Measurements from ENCODE around the gene GRM7. TPM values are rescaled to one million over a fixed set of nuclear protein-coding genes. Genes with fewer than 3 reads are reported as not detected.

GRM7 gene
- total RNA-seq, 2 experiments from 2014 or later, result not detected

GRCh38 chr3:7568526-7569184, 707.7 kb downstream of the GRM7 start:
- Mint-ChIP-seq H3K4me1 (no peaks in the 10 kb centered on the region), H3K4me3 (no peak overlapping the region), H3K27me3 (no peaks in the 10 kb centered on the region), H3K9me3 (peaks cover 5% of the 10 kb centered on the region), H3K27ac (no peak overlapping the region), H3K36me3 (no peaks in the 10 kb centered on the region)
- DNase-seq, result no peak

GRCh38 chr3:7573330-7573729, 712.4 kb downstream of the GRM7 start:
- DNase-seq, result no peak

GRCh38 chr3:7574435-7574834, 713.5 kb downstream of the GRM7 start:
- Mint-ChIP-seq H3K27me3 (no peaks in the 10 kb centered on the region), H3K9me3 (peaks cover 5% of the 10 kb centered on the region), H3K27ac (no peak overlapping the region), H3K4me3 (no peak overlapping the region), H3K4me1 (no peaks in the 10 kb centered on the region), H3K36me3 (no peaks in the 10 kb centered on the region)
- DNase-seq, result no peak

More at GRCh38 chr3:7573330-7573729, 712.4 kb downstream of the GRM7 start:
- no peaks in the 10 kb centered on the region for H3K4me1 Mint-ChIP-seq
- no peak overlapping the region for H3K4me3 Mint-ChIP-seq
- no peaks in the 10 kb centered on the region for H3K36me3 Mint-ChIP-seq
- H3K27ac Mint-ChIP-seq, result no peak overlapping the region
- no peaks in the 10 kb centered on the region for H3K27me3 Mint-ChIP-seq
- H3K9me3 Mint-ChIP-seq, result peaks cover 5% of the 10 kb centered on the region

GRCh38 chr3:7576071-7576470, 715.2 kb downstream of the GRM7 start:
- H3K4me1 Mint-ChIP-seq, result no peaks in the 10 kb centered on the region
- H3K9me3 Mint-ChIP-seq, result peaks cover 5% of the 10 kb centered on the region
- no peak overlapping the region for H3K27ac Mint-ChIP-seq
- no peak for DNase-seq
- H3K4me3 Mint-ChIP-seq, result no peak overlapping the region
- no peaks in the 10 kb centered on the region for H3K27me3 Mint-ChIP-seq
- H3K36me3 Mint-ChIP-seq, result no peaks in the 10 kb centered on the region

GRCh38 chr3:7576506-7576905, 715.6 kb downstream of the GRM7 start:
- Mint-ChIP-seq H3K27ac (no peak overlapping the region), H3K9me3 (peaks cover 2% of the 10 kb centered on the region), H3K27me3 (no peaks in the 10 kb centered on the region), H3K4me3 (no peak overlapping the region), H3K36me3 (no peaks in the 10 kb centered on the region), H3K4me1 (no peaks in the 10 kb centered on the region)
- no peak for DNase-seq

GRCh38 chr3:7577513-7577912, 716.6 kb downstream of the GRM7 start:
- no peak for DNase-seq
- Mint-ChIP-seq H3K27me3 (no peaks in the 10 kb centered on the region), H3K36me3 (no peaks in the 10 kb centered on the region), H3K4me3 (no peak overlapping the region), H3K9me3 (no peaks in the 10 kb centered on the region), H3K4me1 (no peaks in the 10 kb centered on the region), H3K27ac (no peak overlapping the region)

GRCh38 chr3:7581831-7582230, 720.9 kb downstream of the GRM7 start:
- Mint-ChIP-seq H3K9me3 (no peaks in the 10 kb centered on the region), H3K36me3 (no peaks in the 10 kb centered on the region), H3K27ac (no peak overlapping the region), H3K4me1 (no peaks in the 10 kb centered on the region), H3K4me3 (no peak overlapping the region), H3K27me3 (no peaks in the 10 kb centered on the region)
- DNase-seq, result no peak

- Mint-ChIP-seq H3K4me1 (no peaks in the 10 kb centered on the region), H3K36me3 (no peaks in the 10 kb centered on the region), H3K9me3 (no peaks in the 10 kb centered on the region), H3K27ac (no peak overlapping the region), H3K27me3 (no peaks in the 10 kb centered on the region), H3K4me3 (no peak overlapping the region)
- DNase-seq, result no peak
Observed at GRCh38 chr3:7585052-7585451, 724.1 kb downstream of the GRM7 start.

GRCh38 chr3:7588236-7588635, 727.3 kb downstream of the GRM7 start:
- no peak for DNase-seq
- H3K27me3 Mint-ChIP-seq, result peaks cover 4% of the 10 kb centered on the region
- H3K27ac Mint-ChIP-seq, result no peak overlapping the region
- no peaks in the 10 kb centered on the region for H3K4me1 Mint-ChIP-seq
- no peaks in the 10 kb centered on the region for H3K36me3 Mint-ChIP-seq
- no peaks in the 10 kb centered on the region for H3K9me3 Mint-ChIP-seq
- no peak overlapping the region for H3K4me3 Mint-ChIP-seq

GRCh38 chr3:7589526-7589925, 728.6 kb downstream of the GRM7 start:
- H3K27me3 Mint-ChIP-seq, result peaks cover 4% of the 10 kb centered on the region

GRCh38 chr3:7602297-7602696, 741.4 kb downstream of the GRM7 start:
- Mint-ChIP-seq H3K27ac (no peak overlapping the region), H3K4me1 (no peaks in the 10 kb centered on the region)

More at GRCh38 chr3:7589526-7589925, 728.6 kb downstream of the GRM7 start:
- no peaks in the 10 kb centered on the region for H3K4me1 Mint-ChIP-seq
- no peak for DNase-seq
- H3K36me3 Mint-ChIP-seq, result no peaks in the 10 kb centered on the region
- no peaks in the 10 kb centered on the region for H3K9me3 Mint-ChIP-seq
- H3K4me3 Mint-ChIP-seq, result no peak overlapping the region
- H3K27ac Mint-ChIP-seq, result no peak overlapping the region

GRCh38 chr3:7607083-7607482, 746.2 kb downstream of the GRM7 start:
- H3K36me3 Mint-ChIP-seq, result no peaks in the 10 kb centered on the region

More at GRCh38 chr3:7602297-7602696, 741.4 kb downstream of the GRM7 start:
- no peaks in the 10 kb centered on the region for H3K9me3 Mint-ChIP-seq
- H3K4me3 Mint-ChIP-seq, result no peak overlapping the region
- no peak for DNase-seq
- H3K36me3 Mint-ChIP-seq, result no peaks in the 10 kb centered on the region
- no peaks in the 10 kb centered on the region for H3K27me3 Mint-ChIP-seq

GRCh38 chr3:7607676-7608075, 746.8 kb downstream of the GRM7 start:
- DNase-seq, result no peak
- Mint-ChIP-seq H3K4me3 (no peak overlapping the region), H3K9me3 (peaks cover 2% of the 10 kb centered on the region), H3K4me1 (no peaks in the 10 kb centered on the region), H3K27ac (no peak overlapping the region), H3K27me3 (no peaks in the 10 kb centered on the region), H3K36me3 (no peaks in the 10 kb centered on the region)

More at GRCh38 chr3:7607083-7607482, 746.2 kb downstream of the GRM7 start:
- DNase-seq, result no peak
- no peaks in the 10 kb centered on the region for H3K27me3 Mint-ChIP-seq
- H3K4me1 Mint-ChIP-seq, result no peaks in the 10 kb centered on the region
- H3K9me3 Mint-ChIP-seq, result peaks cover 2% of the 10 kb centered on the region
- H3K27ac Mint-ChIP-seq, result no peak overlapping the region
- no peak overlapping the region for H3K4me3 Mint-ChIP-seq

GRCh38 chr3:7610634-7611033, 749.7 kb downstream of the GRM7 start:
- Mint-ChIP-seq H3K27ac (no peak overlapping the region), H3K4me3 (no peak overlapping the region), H3K36me3 (no peaks in the 10 kb centered on the region), H3K4me1 (no peaks in the 10 kb centered on the region), H3K27me3 (no peaks in the 10 kb centered on the region), H3K9me3 (peaks cover 2% of the 10 kb centered on the region)
- DNase-seq, result no peak

GRCh38 chr3:7615043-7615442, 754.1 kb downstream of the GRM7 start:
- Mint-ChIP-seq H3K4me1 (no peaks in the 10 kb centered on the region), H3K27ac (no peak overlapping the region), H3K36me3 (no peaks in the 10 kb centered on the region), H3K9me3 (no peaks in the 10 kb centered on the region), H3K4me3 (no peak overlapping the region), H3K27me3 (no peaks in the 10 kb centered on the region)
- DNase-seq, result no peak

GRCh38 chr3:7618606-7619005, 757.7 kb downstream of the GRM7 start:
- no peak overlapping the region for H3K4me3 Mint-ChIP-seq
- H3K27me3 Mint-ChIP-seq, result no peaks in the 10 kb centered on the region
- no peak overlapping the region for H3K27ac Mint-ChIP-seq

More at GRCh38 chr3:7618606-7619005, 757.7 kb downstream of the GRM7 start:
- Mint-ChIP-seq H3K9me3 (no peaks in the 10 kb centered on the region), H3K4me1 (no peaks in the 10 kb centered on the region), H3K36me3 (no peaks in the 10 kb centered on the region)
- no peak for DNase-seq
